Measurements from ENCODE around the gene CCDC70. TPM values are rescaled to one million over a fixed set of nuclear protein-coding genes. Genes with fewer than 3 reads are reported as not detected.

The CCDC70 gene
- total RNA-seq, 1 donor from 2014 or later: not detected

GRCh38 chr13:51827254-51827653 lies 34.5 kb upstream of the CCDC70 start:
- no peak for ATAC-seq (ENCODE audit: poor library complexity)
- intact Hi-C loops (cut with DNase I): no loop called here
- no peak for DNase-seq

DNA sequence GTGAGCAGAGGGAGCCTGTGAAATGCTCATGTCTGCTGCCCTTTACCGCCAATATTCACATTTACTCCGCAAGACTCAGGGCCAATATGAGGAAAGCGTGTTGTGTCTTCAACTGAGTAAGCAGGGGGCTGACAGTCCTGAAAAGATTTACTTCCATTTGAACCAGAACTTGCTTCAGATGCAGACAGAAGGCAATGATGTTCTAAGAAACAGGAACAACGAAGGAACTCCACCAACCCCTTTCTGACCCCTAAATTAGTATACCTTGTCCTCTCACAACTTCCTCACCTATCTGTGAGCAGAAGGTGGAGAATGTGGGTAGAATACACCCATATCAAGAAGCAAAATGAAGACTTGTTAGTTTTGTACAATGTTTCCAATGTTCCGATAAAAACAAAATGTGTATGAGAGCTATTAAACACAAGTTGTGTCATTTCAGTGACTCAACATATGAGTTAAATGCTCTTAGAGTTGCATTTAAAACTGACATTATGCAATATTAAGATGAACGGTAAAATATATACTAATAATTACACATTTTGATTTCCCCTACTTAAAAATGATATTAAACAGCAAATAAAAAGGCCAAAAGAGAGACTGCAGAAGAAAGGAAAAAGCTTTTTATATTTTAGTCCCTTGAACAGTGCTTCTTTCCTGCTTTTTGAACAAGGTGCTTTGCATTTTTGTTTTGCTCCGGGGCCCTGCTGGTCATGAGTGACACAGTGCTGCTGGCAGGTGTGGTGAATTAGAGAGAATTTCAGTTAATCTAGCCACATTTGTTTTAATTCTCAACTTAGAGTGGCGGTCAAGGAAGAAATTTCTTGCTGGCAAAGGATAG lies 32.8 kb upstream of the CCDC70 start:
- no peak for DNase-seq
- ATAC-seq (ENCODE audit: poor library complexity): no peak
- intact Hi-C loops (cut with DNase I): no loop called here

GRCh38 chr13:51829568-51829899 lies 32.2 kb upstream of the CCDC70 start:
- DNase-seq (no peak), ATAC-seq (ENCODE audit: poor library complexity) (no peak)
- intact Hi-C loops (cut with DNase I): no loop called here

GRCh38 chr13:51831519-51831918 lies 30.2 kb upstream of the CCDC70 start:
- DNase-seq (no peak), ATAC-seq (ENCODE audit: poor library complexity) (no peak)
- intact Hi-C loops (cut with DNase I): no loop called here

DNA sequence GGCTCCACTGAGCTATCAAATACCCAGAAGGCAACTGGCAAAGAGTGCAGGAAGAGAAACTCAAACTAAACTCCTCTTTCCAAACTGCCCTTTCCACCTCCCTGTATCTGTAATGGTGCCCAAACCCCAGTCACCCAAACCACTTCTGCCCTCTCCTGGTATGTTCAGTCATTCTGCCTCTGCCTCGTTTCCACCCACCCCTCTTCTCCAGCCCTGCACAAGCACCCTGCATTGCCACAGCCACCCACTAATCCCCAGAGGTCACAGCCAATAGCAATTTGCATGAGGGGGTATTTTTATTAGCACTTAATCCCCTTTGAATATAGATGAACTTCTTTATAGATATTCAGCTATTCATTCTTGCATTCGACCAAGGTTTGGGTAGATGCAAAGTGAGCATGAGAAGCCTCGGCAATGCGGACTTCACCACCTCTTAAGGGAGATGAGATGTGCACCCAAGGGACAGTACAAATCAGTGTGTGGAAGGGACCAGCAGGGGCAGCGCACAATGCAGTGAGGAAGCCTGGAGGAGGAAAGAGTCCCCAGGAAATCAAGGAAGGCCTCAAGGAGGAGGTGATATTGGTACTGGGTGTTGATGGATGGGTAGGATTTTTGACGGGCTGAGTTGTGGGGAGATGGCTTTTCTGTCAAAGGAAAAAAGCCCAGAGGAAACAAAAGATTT lies 29.2 kb upstream of the CCDC70 start:
- DNase-seq (no peak), ATAC-seq (ENCODE audit: poor library complexity) (peak; percentile 92)
- intact Hi-C loops (cut with DNase I): loop anchor here (2.0 kb wide), 1 partner anchor 18 kb away; no protein-coding TSS in a partner anchor

- DNase-seq: no peak
- no peak for ATAC-seq (ENCODE audit: poor library complexity)
- intact Hi-C loops (cut with DNase I): loop anchor here (2.0 kb wide), 1 partner anchor 19 kb away; no protein-coding TSS in a partner anchor
Measured at GRCh38 chr13:51833980-51834379, 27.8 kb upstream of the CCDC70 start.

- intact Hi-C loops (cut with DNase I): no loop called here
- ATAC-seq (ENCODE audit: poor library complexity): peak; percentile 43
- no peak for DNase-seq
Measured at GRCh38 chr13:51834581-51835171, 27.1 kb upstream of the CCDC70 start.

DNA sequence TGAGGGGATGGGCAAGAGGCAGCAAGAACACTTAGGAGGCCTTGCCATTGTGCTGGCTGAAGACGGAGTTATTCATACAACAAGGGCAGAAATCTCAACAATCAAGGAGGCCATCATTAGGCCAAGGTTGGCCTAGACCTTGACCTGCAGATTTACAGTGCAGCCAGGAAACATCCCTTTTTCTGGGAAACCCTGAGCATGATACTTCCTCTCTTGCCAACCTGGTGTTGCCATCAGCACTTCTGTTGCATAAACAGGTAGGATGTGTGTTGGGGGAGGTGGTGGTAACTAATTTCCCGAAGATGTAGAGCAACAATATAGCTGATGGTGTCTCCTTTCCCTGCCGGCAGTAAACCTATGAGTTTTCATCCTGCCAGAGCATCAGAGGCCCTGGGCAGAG lies 24.8 kb upstream of the CCDC70 start:
- DNase-seq (no peak), ATAC-seq (ENCODE audit: poor library complexity) (no peak)
- intact Hi-C loops (cut with DNase I): no loop called here

DNA sequence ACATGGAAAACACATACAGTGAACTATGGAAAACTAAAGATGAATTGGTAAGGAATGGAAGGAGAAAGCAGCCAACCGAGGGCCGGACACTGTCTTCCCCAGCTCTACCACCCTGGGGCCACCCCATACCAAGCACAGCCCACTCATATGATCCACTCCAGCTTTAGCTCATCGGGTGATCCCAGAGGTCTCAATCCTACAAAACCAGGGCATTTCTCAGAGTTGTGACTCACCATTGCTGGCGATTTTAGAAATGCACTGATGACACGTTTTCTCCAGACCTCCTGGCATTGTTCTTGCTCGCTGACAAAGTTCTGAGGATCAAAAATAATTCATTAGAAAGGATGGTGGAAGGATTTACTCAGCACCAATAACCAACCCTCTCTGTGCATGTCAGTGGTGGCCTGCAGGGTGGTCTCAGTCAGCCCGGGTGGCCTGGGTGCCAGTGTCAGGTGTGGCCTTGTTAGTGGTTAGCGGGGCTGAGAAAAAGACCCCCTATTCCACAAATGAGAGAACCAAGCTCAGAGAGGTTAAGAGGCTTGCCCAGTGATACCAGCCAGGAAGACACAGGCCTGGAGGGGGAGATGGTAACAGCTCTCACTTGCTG lies 23.4 kb upstream of the CCDC70 start:
- intact Hi-C loops (cut with DNase I): no loop called here
- DNase-seq (no peak), ATAC-seq (ENCODE audit: poor library complexity) (no peak)

DNA sequence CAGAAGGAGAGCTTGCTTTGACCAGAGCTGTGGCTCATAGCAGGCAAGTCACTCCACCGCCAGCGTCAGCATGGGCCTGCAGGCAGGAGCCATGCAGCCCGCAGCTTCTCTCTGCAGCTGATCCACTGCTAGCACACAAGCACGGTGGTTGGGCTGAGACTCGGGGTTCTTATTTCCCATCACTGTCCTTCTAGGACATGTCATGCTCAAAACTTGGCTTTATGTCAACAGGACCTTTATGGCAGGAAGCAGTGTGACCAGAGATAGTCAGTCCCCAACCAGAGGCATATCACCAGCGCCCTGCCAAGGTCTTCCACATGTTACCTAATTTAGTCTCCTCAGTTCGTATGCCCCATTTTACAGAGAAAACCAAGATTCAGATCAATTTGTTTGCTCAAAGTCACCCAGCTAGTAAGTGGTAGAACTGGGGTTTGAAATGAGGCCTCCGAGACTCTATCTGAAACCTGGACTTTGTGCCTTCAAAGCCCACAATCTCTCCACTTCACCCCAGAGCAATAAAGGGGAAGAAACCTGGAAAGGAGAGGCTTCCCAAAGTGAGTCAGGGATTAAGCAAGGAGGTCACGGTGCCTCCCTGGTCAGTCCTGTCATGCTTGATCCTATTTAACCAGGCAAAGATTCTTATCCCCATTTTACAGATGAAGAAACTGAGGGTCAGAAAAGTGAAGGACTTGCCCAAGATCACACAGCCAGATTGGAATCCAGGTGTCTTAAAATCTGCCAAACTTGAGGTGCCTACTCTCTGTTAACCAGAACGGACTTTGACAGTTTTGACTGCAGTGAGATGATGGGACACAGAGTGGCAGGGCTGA lies 21.8 kb upstream of the CCDC70 start:
- DNase-seq: no peak
- intact Hi-C loops (cut with DNase I): no loop called here
- ATAC-seq (ENCODE audit: poor library complexity): peak; percentile 28

- DNase-seq: no peak
- no peak for ATAC-seq (ENCODE audit: poor library complexity)
- intact Hi-C loops (cut with DNase I): no loop called here
Measured at GRCh38 chr13:51840917-51841316, 20.9 kb upstream of the CCDC70 start.

GRCh38 chr13:51841732-51842131 lies 20.0 kb upstream of the CCDC70 start:
- intact Hi-C loops (cut with DNase I): no loop called here
- no peak for DNase-seq

DNA sequence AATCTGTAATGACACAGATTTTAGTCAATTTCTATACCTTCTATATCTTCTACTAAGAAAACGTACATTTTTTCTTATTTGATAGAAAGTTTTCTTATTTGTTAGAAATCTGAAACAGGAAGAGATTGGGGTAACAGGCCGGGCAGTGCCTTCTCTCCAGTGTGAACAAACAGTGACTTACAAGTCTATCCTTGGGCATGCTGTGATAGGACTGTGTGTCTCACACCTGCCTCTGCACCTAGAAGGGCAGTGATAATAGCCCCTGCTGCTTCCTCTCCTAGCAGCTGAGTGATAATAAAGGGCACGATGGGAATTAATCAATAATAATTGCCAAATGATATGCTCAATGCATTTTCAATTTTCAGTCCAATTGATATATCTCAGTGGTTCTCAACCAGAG lies 18.2 kb upstream of the CCDC70 start:
- ATAC-seq (ENCODE audit: poor library complexity): no peak
- intact Hi-C loops (cut with DNase I): no loop called here
- DNase-seq: no peak

More at GRCh38 chr13:51841732-51842131, 20.0 kb upstream of the CCDC70 start:
- no peak for ATAC-seq (ENCODE audit: poor library complexity)

DNA sequence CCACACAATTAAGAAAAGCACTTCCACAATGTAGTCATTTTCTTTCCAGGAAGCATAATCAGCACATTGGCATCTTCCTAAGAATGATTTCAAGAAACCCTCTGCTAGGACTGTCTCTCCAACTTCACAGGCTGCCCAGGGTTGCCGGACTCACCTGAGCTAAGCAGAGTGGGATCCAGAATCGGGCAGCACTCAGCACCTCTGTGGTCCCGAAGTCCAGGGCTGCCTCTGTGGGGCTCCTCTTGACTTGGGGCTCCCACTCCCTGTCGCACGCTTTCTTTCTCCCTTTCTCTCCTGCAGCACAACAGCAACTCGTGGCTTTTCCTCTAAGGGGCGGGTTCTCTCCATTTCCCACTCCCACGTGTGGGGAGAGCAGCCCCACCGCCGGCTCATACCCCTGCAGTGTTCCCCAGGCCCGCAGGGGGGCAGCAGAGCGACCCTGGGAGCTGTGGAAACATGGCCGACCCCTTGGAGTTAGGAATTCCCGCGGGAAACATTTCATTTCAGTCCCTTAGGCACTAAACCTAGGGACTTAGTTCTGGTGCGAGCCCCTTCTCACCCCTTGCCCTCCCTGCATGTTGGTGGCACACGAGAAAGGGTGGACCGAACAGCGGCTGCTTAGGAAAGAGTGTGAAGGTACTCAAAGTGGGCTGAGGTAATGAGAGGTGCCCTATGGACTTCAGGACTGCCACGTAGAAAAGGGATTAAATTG lies 16.8 kb upstream of the CCDC70 start, which contains the start of gene TMEM272:
Gene TMEM272 (minus strand): TSS at position 316 of the 712 bp plus-strand sequence. CDS start 6,647 bp downstream, outside the sequence.
- ATAC-seq (ENCODE audit: poor library complexity) (peak; percentile 87), DNase-seq (peak; percentile 73)
- intact Hi-C loops (cut with DNase I): no loop called here

DNA sequence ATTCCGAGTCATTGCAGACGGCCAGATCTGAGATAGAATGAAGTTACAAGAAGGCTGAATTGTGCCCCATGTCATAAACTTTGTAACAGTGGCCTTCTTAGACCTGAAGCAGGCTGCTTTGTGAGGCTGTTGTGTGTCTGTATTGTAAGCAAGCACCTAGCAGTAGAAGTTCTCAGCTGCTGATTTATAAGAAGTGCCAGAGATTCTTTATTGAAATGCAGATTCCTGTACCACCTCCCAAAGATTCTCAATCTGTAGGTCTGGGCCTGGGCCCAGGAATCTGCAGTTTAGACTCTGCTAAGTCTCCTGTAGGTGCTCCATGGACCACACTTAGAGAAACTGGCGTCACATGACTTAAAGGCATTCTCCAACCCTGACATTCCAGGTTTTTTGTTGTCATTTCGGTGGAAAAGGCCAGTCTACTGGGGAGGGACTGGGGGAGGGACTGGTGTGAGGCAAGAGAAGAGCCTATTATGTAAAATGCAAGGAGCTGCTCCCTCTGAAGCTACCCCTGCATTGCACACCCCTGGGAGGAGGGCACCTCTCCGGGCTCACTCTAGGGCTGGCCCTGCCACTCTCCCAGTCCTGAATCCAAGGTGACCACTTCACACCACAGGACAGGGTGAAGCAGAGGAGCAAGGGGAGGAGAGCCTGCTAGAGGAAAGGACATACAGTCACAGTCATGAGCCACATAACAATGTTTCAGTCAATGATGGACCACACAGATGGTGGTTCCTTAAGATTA lies 16.0 kb upstream of the CCDC70 start:
- DNase-seq (no peak), ATAC-seq (ENCODE audit: poor library complexity) (no peak)
- intact Hi-C loops (cut with DNase I): no loop called here

- intact Hi-C loops (cut with DNase I): no loop called here
- no peak for ATAC-seq (ENCODE audit: poor library complexity)
- no peak for DNase-seq
Measured at GRCh38 chr13:51846756-51847155, 15.0 kb upstream of the CCDC70 start.

GRCh38 chr13:51848674-51849073 lies 13.1 kb upstream of the CCDC70 start:
- ATAC-seq (ENCODE audit: poor library complexity) (no peak), DNase-seq (no peak)
- intact Hi-C loops (cut with DNase I): no loop called here
